Brain microvascular endothelial cell (primary cell): ENCODE data around the gene DNAJC5.

Experiments used
- DNase-seq: peaks from one replicate; pipeline ENCODE4 v3.0.0-alpha.2; 2020
- H3K27ac ChIP-seq: fragments of 250-450 bp; sonication (Bioruptor Pico); 2 replicates; pipeline ENCODE4 v1.5.1; 2020; ENCODE audit warnings: mild to moderate bottlenecking, moderate library complexity
- H3K27me3 ChIP-seq: fragments of 250-450 bp; sonication (Bioruptor Pico); replicated peaks from 2 replicates; pipeline ENCODE4 v1.5.1; 2020; ENCODE audit warnings: mild to moderate bottlenecking
- H3K36me3 ChIP-seq: fragments of 250-450 bp; sonication (Bioruptor Pico); replicated peaks from 2 replicates; pipeline ENCODE4 v1.5.1; 2020; ENCODE audit warnings: mild to moderate bottlenecking
- H3K4me3 ChIP-seq: 2 replicates; pipeline ENCODE4 v1.5.1; 2011; ENCODE audit warnings: low read depth, mild to moderate bottlenecking, control low read depth, low read length, moderate library complexity
- CTCF ChIP-seq: IDR thresholded peaks from 2 replicates; pipeline ENCODE4 v1.5.1; 2011; ENCODE audit warnings: low read depth, mild to moderate bottlenecking, moderate library complexity, low read length, control low read depth, inconsistent platforms; ENCODE audit errors: missing control alignments
- in situ Hi-C: cut with HindIII; loops from 2 replicates; pipeline ENCODE4 v1.10.0; 2017; ENCODE audit warnings: low sequenced_read_pairs, low pct_ligation_motif_present

DNAJC5 gene

DNA sequence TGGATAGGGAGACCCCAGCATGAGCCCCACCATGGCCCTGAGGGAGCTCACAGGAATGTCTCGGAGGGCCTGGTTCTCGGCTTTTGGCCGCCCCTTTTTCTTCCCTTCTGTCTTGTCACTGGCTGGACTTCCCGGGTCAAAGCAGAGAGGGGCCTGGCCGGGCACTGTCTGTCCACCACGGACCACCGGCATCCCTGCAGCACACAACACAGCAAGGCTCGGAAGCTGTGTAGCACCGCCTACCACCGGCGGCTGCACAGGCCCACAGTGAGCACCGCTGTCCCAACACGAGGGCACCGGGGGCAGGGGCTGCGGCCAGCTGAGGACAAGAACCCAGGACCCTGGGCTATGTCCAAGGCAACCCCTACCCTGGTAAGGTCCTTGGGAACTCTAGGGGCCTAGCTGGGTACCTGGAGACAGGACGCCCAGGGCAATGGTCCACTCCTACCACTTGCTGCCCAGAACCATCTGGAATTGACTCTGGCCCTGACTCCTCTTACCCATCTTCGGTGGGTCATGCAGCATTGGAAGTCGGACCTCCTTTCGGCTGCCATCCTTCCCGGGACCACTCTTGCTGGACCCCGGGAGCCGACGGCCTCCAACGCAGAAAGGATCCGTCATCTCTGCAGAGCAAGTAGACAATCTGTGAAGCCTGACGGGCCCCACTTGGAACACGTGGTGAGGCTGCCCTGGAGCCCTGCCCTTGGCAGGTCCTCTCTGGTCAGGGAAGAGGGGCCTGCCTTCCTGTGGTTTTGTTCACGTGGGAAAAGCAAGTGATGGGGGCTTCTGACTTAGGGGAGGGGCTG lies 72.6 kb downstream of the DNAJC5 start:
- DNase-seq = no peak

GRCh38 chr20:63968136-63968927 lies 73.4 kb downstream of the DNAJC5 start:
- no peak for DNase-seq
- TF ChIP-seq CTCF = no peak
- Histone ChIP-seq H3K4me3 (peak overlapping the region; percentile 59), H3K27me3 (no peaks in the 10 kb centered on the region), H3K36me3 (peaks cover 35% of the 10 kb centered on the region), H3K27ac (no peak overlapping the region)
- in situ Hi-C loops = no loop called here

More for the DNA sequence above, 72.6 kb downstream of the DNAJC5 start:
- TF ChIP-seq CTCF = no peak
- in situ Hi-C loops = no loop called here
- H3K27ac ChIP-seq = no peak overlapping the region
- H3K36me3 ChIP-seq = peaks cover 43% of the 10 kb centered on the region
- H3K27me3 ChIP-seq = no peaks in the 10 kb centered on the region
- H3K4me3 ChIP-seq = no peak overlapping the region

GRCh38 chr20:63968928-63969760 lies 74.2 kb downstream of the DNAJC5 start:
- Histone ChIP-seq H3K36me3 (peaks cover 27% of the 10 kb centered on the region), H3K4me3 (peak overlapping the region; percentile 59), H3K27me3 (no peaks in the 10 kb centered on the region), H3K27ac (no peak overlapping the region)
- no peak for TF ChIP-seq CTCF
- no peak for DNase-seq
- in situ Hi-C loops = no loop called here

GRCh38 chr20:63969838-63970713 lies 75.2 kb downstream of the DNAJC5 start, which contains the start of gene ZNF512B:
Gene ZNF512B (minus strand): TSS chr20:63969930. CDS start chr20:63967950, 1,980 bp downstream.
- TF ChIP-seq CTCF = no peak
- no peak for DNase-seq
- Histone ChIP-seq H3K4me3 (peak within 1 kb of the TSS; percentile 59), H3K36me3 (peaks cover 22% of the 10 kb centered on the region), H3K27me3 (no peaks in the 10 kb centered on the region), H3K27ac (no peak within 1 kb of the TSS)
- in situ Hi-C loops = no loop called here
